ENCODE data around the gene MOGAT3.

MOGAT3 gene

DNA sequence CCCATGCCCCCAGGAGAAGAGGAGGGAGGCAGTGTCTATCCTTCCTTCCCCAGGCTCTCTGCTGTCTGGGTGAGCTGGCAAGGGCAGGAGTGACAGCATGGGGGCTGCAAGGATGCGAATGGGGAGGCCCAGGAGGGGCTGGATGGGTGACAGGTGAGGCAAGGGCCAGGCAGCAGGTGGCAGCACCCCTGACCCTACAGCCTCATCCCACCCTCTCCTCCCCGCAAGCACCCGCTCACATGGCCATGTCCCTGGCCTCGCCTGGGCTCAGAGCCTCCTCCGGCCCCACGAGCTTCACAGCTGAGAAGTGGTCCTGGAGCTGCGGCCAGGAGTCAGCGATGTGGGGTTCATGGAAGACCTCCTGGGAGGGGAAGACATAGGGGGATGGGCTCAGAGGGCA, 11.2 kb upstream of the MOGAT3 start:
- no peak overlapping the region for H2AK5ac ChIP-seq (ENCODE audit: low read depth, low read length)
- peaks cover 6% of the 10 kb centered on the region in 2 donors for H3K4me1 ChIP-seq (ENCODE audit: control insufficient read depth in 2 of 2, insufficient read depth in 1 of 2, low read depth in 1 of 2, low read length in 2 of 2)
- no peak overlapping the region for H3K27ac ChIP-seq (replicated peaks; ENCODE audit: low read length)
- no CpG with 5 or more reads among the region's 8 CpGs for WGBS, 2 donors (ENCODE audit: extremely low coverage in 2 of 2, insufficient read length in 2 of 2, insufficient replicate concordance in 1 of 2)
- H2BK15ac ChIP-seq (ENCODE audit: low read length), result no peak overlapping the region
- DNase-seq (ENCODE audit: low spot score), result no peak
- H4K91ac ChIP-seq (ENCODE audit: low read depth, low read length, poor library complexity), result no peak overlapping the region
- H3K4ac ChIP-seq (ENCODE audit: low read length), result no peak overlapping the region
- no peak overlapping the region for H2BK120ac ChIP-seq (ENCODE audit: low read depth, low read length)
- H3K18ac ChIP-seq (ENCODE audit: low read length), result no peak overlapping the region
- H3K4me2 ChIP-seq (ENCODE audit: insufficient read depth, low read length, poor library complexity, severe bottlenecking), result no peak overlapping the region
- H3K79me1 ChIP-seq (ENCODE audit: low read depth, low read length), result peaks cover 9% of the 10 kb centered on the region
- no peaks in the 10 kb centered on the region for H3K9me3 ChIP-seq (replicated peaks in 1 of 2; ENCODE audit: control insufficient read depth in 2 of 2, insufficient read depth in 1 of 2, low read depth in 1 of 2, low read length in 2 of 2)
- peak overlapping the region; percentile 53 for H2BK5ac ChIP-seq (ENCODE audit: low read length)
- peak overlapping the region; percentile 73 for H3K23ac ChIP-seq (ENCODE audit: low read depth, low read length, poor library complexity)
- H3K14ac ChIP-seq (ENCODE audit: low read length), result no peak overlapping the region
- H3K4me3 ChIP-seq (ENCODE audit: low read length in 2 of 2), result no peak overlapping the region
- peaks cover 23 to 57% of the 10 kb centered on the region in 2 donors for H3K36me3 ChIP-seq (replicated peaks in 1 of 2; ENCODE audit: control insufficient read depth in 2 of 2, insufficient read depth in 2 of 2, low read length in 2 of 2)
- peak overlapping the region; percentile 12 for H3K9ac ChIP-seq (ENCODE audit: low read depth, low read length, poor library complexity)
- no peak overlapping the region for H4K8ac ChIP-seq (ENCODE audit: low read depth, low read length)
- H3K27me3 ChIP-seq (ENCODE audit: control insufficient read depth in 3 of 3, insufficient read depth in 3 of 3, low read depth in 1 of 3, low read length in 3 of 3), result no peaks in the 10 kb centered on the region
- no peak overlapping the region for H2AFZ ChIP-seq (ENCODE audit: low read length)
- H2BK12ac ChIP-seq (ENCODE audit: low read length), result no peak overlapping the region

DNA sequence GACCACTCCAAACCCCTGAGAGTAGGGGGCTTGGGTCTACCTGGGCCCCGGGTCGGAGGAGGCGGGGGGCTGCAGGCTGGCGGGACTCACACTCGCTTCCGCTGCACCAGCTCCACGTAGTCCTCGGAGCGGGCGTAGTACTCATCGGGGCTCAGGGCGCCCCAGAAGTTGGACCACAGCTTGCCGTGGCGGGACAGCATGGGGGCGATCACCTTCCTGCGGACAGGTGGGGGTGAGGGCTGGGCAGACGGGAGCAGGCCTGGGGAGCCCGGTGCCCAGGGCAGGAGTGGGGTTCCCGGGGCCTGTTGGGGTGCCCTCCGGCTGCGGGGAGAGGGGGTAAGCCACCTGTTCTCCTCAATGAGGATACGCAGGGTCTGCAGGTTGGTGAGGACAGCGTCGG, 10.7 kb upstream of the MOGAT3 start:
- Histone ChIP-seq H3K18ac (ENCODE audit: low read length) (no peak overlapping the region), H2AK5ac (ENCODE audit: low read depth, low read length) (no peak overlapping the region), H3K9ac (ENCODE audit: low read depth, low read length, poor library complexity) (peak overlapping the region; percentile 12), H3K27ac (replicated peaks; ENCODE audit: low read length) (no peak overlapping the region), H3K4me1 (ENCODE audit: control insufficient read depth in 2 of 2, insufficient read depth in 1 of 2, low read depth in 1 of 2, low read length in 2 of 2) (peaks cover 2% of the 10 kb centered on the region in 2 donors), H3K9me3 (replicated peaks in 1 of 2; ENCODE audit: control insufficient read depth in 2 of 2, insufficient read depth in 1 of 2, low read depth in 1 of 2, low read length in 2 of 2) (no peaks in the 10 kb centered on the region), H3K27me3 (ENCODE audit: control insufficient read depth in 3 of 3, insufficient read depth in 3 of 3, low read depth in 1 of 3, low read length in 3 of 3) (no peaks in the 10 kb centered on the region), H3K79me1 (ENCODE audit: low read depth, low read length) (peaks cover 8% of the 10 kb centered on the region), H2BK5ac (ENCODE audit: low read length) (peak overlapping the region; percentile 53), H2AFZ (ENCODE audit: low read length) (no peak overlapping the region), H3K23ac (ENCODE audit: low read depth, low read length, poor library complexity) (peak overlapping the region; percentile 73), H3K14ac (ENCODE audit: low read length) (no peak overlapping the region), H2BK12ac (ENCODE audit: low read length) (no peak overlapping the region), H3K36me3 (replicated peaks in 1 of 2; ENCODE audit: control insufficient read depth in 2 of 2, insufficient read depth in 2 of 2, low read length in 2 of 2) (peaks cover 23 to 57% of the 10 kb centered on the region in 2 donors), H2BK120ac (ENCODE audit: low read depth, low read length) (no peak overlapping the region), H3K4me3 (ENCODE audit: low read length in 2 of 2) (no peak overlapping the region), H4K91ac (ENCODE audit: low read depth, low read length, poor library complexity) (no peak overlapping the region), H4K8ac (ENCODE audit: low read depth, low read length) (no peak overlapping the region), H3K4ac (ENCODE audit: low read length) (no peak overlapping the region), H2BK15ac (ENCODE audit: low read length) (no peak overlapping the region), H3K4me2 (ENCODE audit: insufficient read depth, low read length, poor library complexity, severe bottlenecking) (no peak overlapping the region)
- no peak for DNase-seq (ENCODE audit: low spot score)
- no CpG with 5 or more reads among the region's 24 CpGs for WGBS, 2 donors (ENCODE audit: extremely low coverage in 2 of 2, insufficient read length in 2 of 2, insufficient replicate concordance in 1 of 2)

DNA sequence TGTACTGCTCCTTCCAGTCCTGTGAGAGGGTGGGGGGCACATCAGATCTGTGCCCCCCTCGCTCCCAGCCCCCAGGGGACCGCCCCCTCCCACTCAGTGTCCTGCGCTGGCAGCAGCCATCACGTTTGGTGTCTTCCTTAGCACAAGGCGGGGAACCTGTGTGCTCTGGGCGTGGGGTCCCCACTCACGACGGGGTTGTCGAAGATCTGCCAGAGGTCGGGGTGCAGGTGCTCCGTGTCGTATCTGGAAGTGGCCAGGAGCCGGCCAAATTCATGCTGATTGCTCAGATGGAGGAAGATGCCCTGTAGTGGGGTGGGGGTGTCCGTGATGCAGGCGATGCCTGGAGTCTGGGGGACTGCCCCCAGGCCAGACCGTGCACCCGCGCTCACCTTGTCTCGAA, 9.3 kb upstream of the MOGAT3 start:
- H3K79me1 ChIP-seq (ENCODE audit: low read depth, low read length), result no peaks in the 10 kb centered on the region
- H3K23ac ChIP-seq (ENCODE audit: low read depth, low read length, poor library complexity), result no peak overlapping the region
- H3K4ac ChIP-seq (ENCODE audit: low read length), result no peak overlapping the region
- H4K91ac ChIP-seq (ENCODE audit: low read depth, low read length, poor library complexity), result no peak overlapping the region
- DNase-seq (ENCODE audit: low spot score), result no peak
- no peak overlapping the region for H4K8ac ChIP-seq (ENCODE audit: low read depth, low read length)
- H3K18ac ChIP-seq (ENCODE audit: low read length), result no peak overlapping the region
- no peak overlapping the region for H3K9ac ChIP-seq (ENCODE audit: low read depth, low read length, poor library complexity)
- no peak overlapping the region for H2BK15ac ChIP-seq (ENCODE audit: low read length)
- no peak overlapping the region for H3K4me2 ChIP-seq (ENCODE audit: insufficient read depth, low read length, poor library complexity, severe bottlenecking)
- H3K9me3 ChIP-seq (replicated peaks in 1 of 2; ENCODE audit: control insufficient read depth in 2 of 2, insufficient read depth in 1 of 2, low read depth in 1 of 2, low read length in 2 of 2), result no peaks in the 10 kb centered on the region
- H2BK12ac ChIP-seq (ENCODE audit: low read length), result no peak overlapping the region
- no peaks in the 10 kb centered on the region for H3K27me3 ChIP-seq (ENCODE audit: control insufficient read depth in 3 of 3, insufficient read depth in 3 of 3, low read depth in 1 of 3, low read length in 3 of 3)
- peak overlapping the region in 1 of 2 donors; percentile 34 for H3K4me3 ChIP-seq (ENCODE audit: low read length in 2 of 2)
- H3K4me1 ChIP-seq (ENCODE audit: control insufficient read depth in 2 of 2, insufficient read depth in 1 of 2, low read depth in 1 of 2, low read length in 2 of 2), result no peaks in the 10 kb centered on the region
- H2BK120ac ChIP-seq (ENCODE audit: low read depth, low read length), result no peak overlapping the region
- H2AFZ ChIP-seq (ENCODE audit: low read length), result no peak overlapping the region
- no peak overlapping the region for H2AK5ac ChIP-seq (ENCODE audit: low read depth, low read length)
- H2BK5ac ChIP-seq (ENCODE audit: low read length), result no peak overlapping the region
- H3K27ac ChIP-seq (replicated peaks; ENCODE audit: low read length), result no peak overlapping the region
- no peak overlapping the region for H3K14ac ChIP-seq (ENCODE audit: low read length)
- no CpG with 5 or more reads among the region's 19 CpGs for WGBS, 2 donors (ENCODE audit: extremely low coverage in 2 of 2, insufficient read length in 2 of 2, insufficient replicate concordance in 1 of 2)
- peaks cover 23 to 50% of the 10 kb centered on the region in 2 donors for H3K36me3 ChIP-seq (replicated peaks in 1 of 2; ENCODE audit: control insufficient read depth in 2 of 2, insufficient read depth in 2 of 2, low read length in 2 of 2)

DNA sequence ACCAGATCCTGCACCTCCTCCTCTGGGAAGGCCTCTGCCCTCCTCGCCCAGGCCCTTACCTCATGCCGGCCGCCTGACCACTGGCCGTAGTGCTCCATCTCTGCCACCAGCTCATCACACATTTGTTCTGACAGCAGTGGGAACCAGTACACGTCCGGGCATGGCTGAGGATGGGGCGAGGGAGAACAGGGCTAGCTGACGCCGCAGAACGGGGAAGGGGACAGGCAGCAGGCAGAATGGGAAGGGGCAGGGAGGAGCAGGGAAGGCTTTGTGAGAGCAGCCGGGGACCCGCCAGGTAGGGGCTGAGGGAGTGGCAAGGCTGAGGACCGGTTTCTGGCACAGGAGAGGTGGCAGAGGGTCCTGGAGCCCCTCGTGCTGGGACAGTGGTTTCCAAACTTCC, 8.0 kb upstream of the MOGAT3 start:
- H3K14ac ChIP-seq (ENCODE audit: low read length), result no peak overlapping the region
- H3K36me3 ChIP-seq (replicated peaks in 1 of 2; ENCODE audit: control insufficient read depth in 2 of 2, insufficient read depth in 2 of 2, low read length in 2 of 2), result peaks cover 20 to 42% of the 10 kb centered on the region in 2 donors
- no peak overlapping the region for H3K4me2 ChIP-seq (ENCODE audit: insufficient read depth, low read length, poor library complexity, severe bottlenecking)
- H3K27ac ChIP-seq (replicated peaks; ENCODE audit: low read length), result no peak overlapping the region
- no CpG with 5 or more reads among the region's 14 CpGs for WGBS, 2 donors (ENCODE audit: extremely low coverage in 2 of 2, insufficient read length in 2 of 2, insufficient replicate concordance in 1 of 2)
- H3K4me1 ChIP-seq (ENCODE audit: control insufficient read depth in 2 of 2, insufficient read depth in 1 of 2, low read depth in 1 of 2, low read length in 2 of 2), result no peaks in the 10 kb centered on the region
- H2BK12ac ChIP-seq (ENCODE audit: low read length), result no peak overlapping the region
- H2AFZ ChIP-seq (ENCODE audit: low read length), result no peak overlapping the region
- no peaks in the 10 kb centered on the region for H3K79me1 ChIP-seq (ENCODE audit: low read depth, low read length)
- no peak overlapping the region for H3K23ac ChIP-seq (ENCODE audit: low read depth, low read length, poor library complexity)
- H3K4me3 ChIP-seq (ENCODE audit: low read length in 2 of 2), result peak overlapping the region in 1 of 2 donors; percentile 70
- no peak overlapping the region for H4K8ac ChIP-seq (ENCODE audit: low read depth, low read length)
- peaks cover 0 to under 1% (median 0%) of the 10 kb centered on the region in 3 experiments for H3K27me3 ChIP-seq (ENCODE audit: control insufficient read depth in 3 of 3, insufficient read depth in 3 of 3, low read depth in 1 of 3, low read length in 3 of 3)
- H2BK15ac ChIP-seq (ENCODE audit: low read length), result no peak overlapping the region
- no peak overlapping the region for H3K9ac ChIP-seq (ENCODE audit: low read depth, low read length, poor library complexity)
- no peak overlapping the region for H2BK120ac ChIP-seq (ENCODE audit: low read depth, low read length)
- no peak for DNase-seq (ENCODE audit: low spot score)
- peak overlapping the region; percentile 38 for H3K18ac ChIP-seq (ENCODE audit: low read length)
- no peak overlapping the region for H2BK5ac ChIP-seq (ENCODE audit: low read length)
- no peak overlapping the region for H2AK5ac ChIP-seq (ENCODE audit: low read depth, low read length)
- no peak overlapping the region for H3K4ac ChIP-seq (ENCODE audit: low read length)
- H3K9me3 ChIP-seq (replicated peaks in 1 of 2; ENCODE audit: control insufficient read depth in 2 of 2, insufficient read depth in 1 of 2, low read depth in 1 of 2, low read length in 2 of 2), result no peaks in the 10 kb centered on the region
- H4K91ac ChIP-seq (ENCODE audit: low read depth, low read length, poor library complexity), result no peak overlapping the region

All from neuronal stem cell (in vitro differentiated cells).